GM18868 (cell line): ENCODE data around the gene ACO1.

Source experiments
- ATAC-seq: cut with Tn5 transposase; IDR thresholded peaks from one replicate; pipeline ENCODE4 v1.9.1; 2021; ENCODE audit warnings: mild to moderate bottlenecking, moderate library complexity; ENCODE audit not compliant: unreplicated experiment

The ACO1 gene

GRCh38 chr9:32414856-32415255, 30.4 kb downstream of the ACO1 start:
- no peak for ATAC-seq

- no peak for ATAC-seq
These were observed 35.5 kb downstream of the ACO1 start for GRCh38 chr9:32419921-32420320.

- no peak for ATAC-seq
These were observed 37.9 kb downstream of the ACO1 start for GRCh38 chr9:32422237-32422806.

GRCh38 chr9:32423371-32423770, 38.9 kb downstream of the ACO1 start:
- ATAC-seq = no peak

GRCh38 chr9:32424616-32425015, 40.2 kb downstream of the ACO1 start:
- no peak for ATAC-seq

GRCh38 chr9:32426278-32426939, 42.0 kb downstream of the ACO1 start:
- ATAC-seq = no peak

GRCh38 chr9:32427111-32427873, 42.8 kb downstream of the ACO1 start:
- no peak for ATAC-seq

- ATAC-seq = no peak
These were observed 46.3 kb downstream of the ACO1 start for GRCh38 chr9:32430720-32431119.

GRCh38 chr9:32431196-32431595, 46.8 kb downstream of the ACO1 start:
- ATAC-seq = no peak

- peak; percentile 70 for ATAC-seq
These were observed 47.6 kb downstream of the ACO1 start for GRCh38 chr9:32431940-32432555.

GRCh38 chr9:32434892-32435291, 50.4 kb downstream of the ACO1 start:
- no peak for ATAC-seq

- ATAC-seq = no peak
These were observed 57.2 kb downstream of the ACO1 start for GRCh38 chr9:32441678-32442077.

- ATAC-seq = no peak
These were observed 58.0 kb downstream of the ACO1 start for GRCh38 chr9:32442433-32442832.

- ATAC-seq = no peak
These were observed 65.5 kb downstream of the ACO1 start for GRCh38 chr9:32449969-32450368.

- no peak for ATAC-seq
These were observed 69.8 kb downstream of the ACO1 start for GRCh38 chr9:32454280-32454679.

GRCh38 chr9:32455738-32456137, 71.3 kb downstream of the ACO1 start:
- no peak for ATAC-seq

GRCh38 chr9:32456564-32456963, 72.1 kb downstream of the ACO1 start:
- ATAC-seq = no peak

GRCh38 chr9:32463500-32464293, 79.3 kb downstream of the ACO1 start:
- no peak for ATAC-seq

GRCh38 chr9:32468740-32469139, 84.3 kb downstream of the ACO1 start:
- ATAC-seq = no peak

- no peak for ATAC-seq
These were observed 87.9 kb downstream of the ACO1 start for GRCh38 chr9:32472344-32472743.

- ATAC-seq = no peak
These were observed 98.9 kb downstream of the ACO1 start for GRCh38 chr9:32483343-32483742.
